GM12872 (cell line): ENCODE results near the gene TMEM132D.

Source experiments
- TF ChIP-seq, protein P1 (sequence below): IDR thresholded peaks from 3 replicates; pipeline ENCODE4 v1.5.1; 2011; ENCODE audit warnings: low read depth, mild to moderate bottlenecking, low read length, moderate library complexity; ENCODE audit not compliant: insufficient read depth

The TMEM132D gene

GRCh38 chr12:129700036-129700435 lies 203.8 kb downstream of the TMEM132D start:
- TF ChIP-seq, protein P1, sequence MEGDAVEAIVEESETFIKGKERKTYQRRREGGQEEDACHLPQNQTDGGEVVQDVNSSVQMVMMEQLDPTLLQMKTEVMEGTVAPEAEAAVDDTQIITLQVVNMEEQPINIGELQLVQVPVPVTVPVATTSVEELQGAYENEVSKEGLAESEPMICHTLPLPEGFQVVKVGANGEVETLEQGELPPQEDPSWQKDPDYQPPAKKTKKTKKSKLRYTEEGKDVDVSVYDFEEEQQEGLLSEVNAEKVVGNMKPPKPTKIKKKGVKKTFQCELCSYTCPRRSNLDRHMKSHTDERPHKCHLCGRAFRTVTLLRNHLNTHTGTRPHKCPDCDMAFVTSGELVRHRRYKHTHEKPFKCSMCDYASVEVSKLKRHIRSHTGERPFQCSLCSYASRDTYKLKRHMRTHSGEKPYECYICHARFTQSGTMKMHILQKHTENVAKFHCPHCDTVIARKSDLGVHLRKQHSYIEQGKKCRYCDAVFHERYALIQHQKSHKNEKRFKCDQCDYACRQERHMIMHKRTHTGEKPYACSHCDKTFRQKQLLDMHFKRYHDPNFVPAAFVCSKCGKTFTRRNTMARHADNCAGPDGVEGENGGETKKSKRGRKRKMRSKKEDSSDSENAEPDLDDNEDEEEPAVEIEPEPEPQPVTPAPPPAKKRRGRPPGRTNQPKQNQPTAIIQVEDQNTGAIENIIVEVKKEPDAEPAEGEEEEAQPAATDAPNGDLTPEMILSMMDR: no peak

DNA sequence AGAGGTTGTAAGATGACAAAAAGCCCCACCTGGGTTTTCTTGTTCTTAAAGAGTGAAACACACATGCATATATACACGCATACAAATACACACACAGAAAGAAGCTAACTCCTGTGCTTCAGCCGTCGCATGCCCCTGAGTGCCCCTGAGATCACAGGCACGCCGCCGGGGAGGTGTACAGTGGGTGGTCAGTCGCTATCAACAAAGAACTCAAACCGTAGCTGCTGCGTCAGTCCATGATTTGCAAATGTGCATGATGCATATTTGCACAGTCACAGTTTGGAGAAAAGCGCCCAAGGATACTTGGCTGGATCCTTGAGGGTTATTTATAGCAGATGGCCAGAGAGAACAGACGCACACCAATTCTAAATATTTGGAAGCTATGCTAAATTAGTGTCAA lies 206.9 kb downstream of the TMEM132D start:
- TF ChIP-seq, protein P1: no peak

GRCh38 chr12:129696405-129696804 lies 207.4 kb downstream of the TMEM132D start:
- TF ChIP-seq, protein P1: no peak

DNA sequence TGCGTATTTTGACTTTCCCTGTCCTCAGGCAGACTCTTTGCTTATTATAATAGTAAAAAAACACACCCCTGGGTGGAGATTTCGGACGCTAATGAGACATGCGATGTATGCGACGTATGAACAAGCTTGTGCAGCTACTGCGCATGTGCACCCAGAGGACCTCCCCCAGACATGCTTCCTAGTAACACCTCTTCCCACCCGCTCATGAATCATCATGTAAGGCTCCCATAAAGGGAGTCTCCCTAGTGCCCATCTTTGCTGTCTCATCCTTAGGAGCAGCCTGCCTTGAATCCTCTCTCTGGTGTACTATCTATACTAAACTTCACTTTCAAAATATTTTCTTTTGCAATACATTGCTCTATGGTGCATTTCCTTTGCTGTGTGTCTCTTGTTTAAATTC lies 210.1 kb downstream of the TMEM132D start:
- TF ChIP-seq, protein P1: no peak

GRCh38 chr12:129687731-129688130 lies 216.1 kb downstream of the TMEM132D start:
- TF ChIP-seq, protein P1: no peak

DNA sequence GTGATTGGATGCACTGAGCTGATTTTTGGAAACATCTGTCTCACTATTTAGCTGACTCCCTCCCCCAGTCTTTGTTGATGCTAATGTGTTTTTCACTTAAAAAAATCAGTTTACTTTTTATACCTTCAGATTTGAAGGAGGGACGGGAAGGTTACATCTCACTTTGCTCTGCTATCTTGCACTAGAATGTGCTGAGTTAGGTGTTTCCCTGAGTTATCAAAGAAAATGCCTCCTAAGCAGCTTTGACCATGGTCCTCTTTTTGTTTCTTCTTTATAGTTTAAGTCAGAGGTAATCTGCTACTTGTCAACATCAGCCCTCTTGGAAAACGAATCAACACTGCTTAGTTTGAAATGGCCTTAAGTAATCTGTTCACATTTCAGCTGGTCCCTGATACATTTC lies 222.0 kb downstream of the TMEM132D start:
- TF ChIP-seq, protein P1: no peak

GRCh38 chr12:129681151-129681550 lies 222.7 kb downstream of the TMEM132D start:
- TF ChIP-seq, protein P1: no peak

- TF ChIP-seq, protein P1: no peak
These were observed 227.4 kb downstream of the TMEM132D start for GRCh38 chr12:129676411-129676810.
